Transverse colon (tissue), 4 donors: ENCODE results near the gene SLC10A1. TPM values are rescaled to one million over a fixed set of nuclear protein-coding genes. Genes with fewer than 3 reads are reported as not detected.

Source experiments
- DNase-seq: peaks from one replicate; pipeline ENCODE4 v3.0.0-alpha.2; 2019
- H3K27ac ChIP-seq, 4 donors: fragments of 200-600 bp; sonication (generic); 2 replicates each; pipeline ENCODE4 v1.5.1; 2016 to 2018; ENCODE audit warnings: inconsistent platforms in 4 of 4
- H3K27me3 ChIP-seq: fragments of 200-600 bp; sonication (generic); 2 replicates; pipeline ENCODE4 v1.5.1; 2017; ENCODE audit warnings: inconsistent platforms
- H3K36me3 ChIP-seq, 4 donors: fragments of 200-600 bp; sonication (generic); 2 replicates each; pipeline ENCODE4 v1.5.1; 2017 to 2019; ENCODE audit warnings: inconsistent platforms in 4 of 4
- H3K4me1 ChIP-seq, 4 donors: fragments of 200-600 bp; sonication (generic); 2 replicates each; pipeline ENCODE4 v1.5.1; 2017 to 2020; ENCODE audit warnings: inconsistent platforms in 4 of 4
- H3K4me3 ChIP-seq, 4 donors: fragments of 200-600 bp; sonication (generic); 1 replicate in 1 of 4; 2 replicates in 3 of 4; pipeline versions ENCODE4 v1.5.1 to v1.6.1; 2017 to 2019; ENCODE audit warnings: inconsistent platforms in 4 of 4
- H3K9me3 ChIP-seq, 2 donors: fragments of 200-600 bp; sonication (generic); 2 replicates each; pipeline ENCODE4 v1.5.1; 2017 to 2019; ENCODE audit warnings: inconsistent platforms in 2 of 2
- EP300 ChIP-seq: sonication (generic); formaldehyde crosslinking; IDR thresholded peaks from one replicate; pipeline ENCODE4 v1.6.1; 2017; ENCODE audit warnings: antibody characterized with exemption, low read depth
- POLR2A ChIP-seq: fragments of 450-650 bp; IDR thresholded peaks from one replicate; pipeline ENCODE4 v1.6.1; 2016; ENCODE audit warnings: antibody characterized with exemption, mild to moderate bottlenecking, moderate library complexity
- POLR2AphosphoS5 ChIP-seq, 3 donors: sonication (generic); formaldehyde crosslinking; IDR thresholded peaks; one replicate each; pipeline ENCODE4 v1.6.1; 2016; ENCODE audit warnings: antibody characterized with exemption in 3 of 3
- WGBS, 2 donors: methylation state at CpG; one replicate each; pipeline ENCODE4 v1.1.5; 2018; ENCODE audit warnings: low coverage in 1 of 2; 5-methylcytosine and 5-hydroxymethylcytosine counted together
- in situ Hi-C, 4 donors: fragments of 200-750 bp; cut with MboI; loops; one replicate each; pipeline versions ENCODE4 v1.15.0 to v1.15.1; 2017; ENCODE audit warnings: low sequenced_read_pairs in 3 of 4, low pct_ligation_motif_present in 1 of 4, low pct_unique_long_range_greater_than_20kb in 1 of 4
- intact Hi-C: fragments of 100-400 bp; cut with DNase I; formaldehyde crosslinking; loops from one replicate; pipeline ENCODE4 v1.15.1; 2023; ENCODE audit warnings: low total_unique reads
- total RNA-seq, 4 donors: library from RNA; depleted of rRNA; stranded (reverse); fragments of >200 nt; gene quantifications; one replicate each; pipeline ENCODE4 v1.1.0, GENCODE V29; 2016
- TF ChIP-seq, protein P1 (sequence below), 5 experiments: fragments of 200-600 bp in 3 of 5; fragments of 450-650 bp in 2 of 5; sonication (generic) in 3 of 5; IDR thresholded peaks; 1 replicate in 2 of 5; 2 replicates in 3 of 5; pipeline ENCODE4 v1.5.1; 2016 to 2017; ENCODE audit warnings: antibody characterized with exemption in 5 of 5, inconsistent platforms in 3 of 5, mild to moderate bottlenecking in 2 of 5, moderate library complexity in 1 of 5

SLC10A1 gene
- total RNA-seq, 4 donors from 2014 or later, result 0.27 TPM; not detected in 3

DNA sequence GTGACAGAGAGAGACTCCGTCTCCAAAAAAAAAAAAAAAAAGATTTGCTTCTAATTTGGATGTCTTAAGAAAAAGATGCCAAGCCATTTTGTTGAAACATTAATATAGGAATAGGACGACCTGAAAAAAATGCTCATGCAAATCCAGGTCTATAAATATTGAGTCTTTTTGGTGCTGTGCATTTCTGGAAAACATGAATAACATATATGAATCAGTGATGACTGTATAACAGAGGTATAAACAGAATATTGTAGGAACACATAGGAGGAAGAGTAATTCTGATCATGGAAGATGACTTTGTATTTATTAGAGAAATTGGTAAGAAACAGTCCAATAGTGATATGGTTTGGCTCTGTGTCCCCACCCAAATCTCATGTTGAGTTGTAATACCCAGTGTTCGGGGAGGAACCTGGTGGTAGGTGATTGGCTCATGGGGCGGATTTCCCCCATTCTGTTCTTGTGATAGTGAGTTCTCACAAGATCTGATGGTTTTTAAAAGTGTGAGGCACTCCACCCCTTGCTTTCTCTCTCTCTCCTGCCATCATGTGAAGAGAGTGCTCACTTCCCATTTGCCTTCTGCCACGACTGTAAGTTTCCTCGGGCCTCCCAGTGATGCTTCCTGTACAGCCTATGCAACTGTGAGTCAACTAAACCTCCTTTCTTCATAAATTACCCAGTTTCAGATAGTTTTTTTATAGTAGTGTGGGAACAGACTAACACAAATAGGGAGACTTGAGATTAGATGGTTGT is 33.1 kb downstream of the SLC10A1 start:
- Histone ChIP-seq H3K27ac (no peak overlapping the region), H3K36me3 (peaks cover 0 to 9% (median 4%) of the 10 kb centered on the region in 4 donors), H3K9me3 (no peaks in the 10 kb centered on the region), H3K27me3 (no peaks in the 10 kb centered on the region), H3K4me3 (no peak overlapping the region), H3K4me1 (peaks cover 14 to 25% (median 15%) of the 10 kb centered on the region in 4 donors)
- intact Hi-C loops, result no loop called here
- WGBS, 2 donors, result 78 to 85% methylated on average over 6 of the region's 6 CpGs
- in situ Hi-C loops, result no loop called here
- DNase-seq, result no peak
- TF ChIP-seq, protein P1, sequence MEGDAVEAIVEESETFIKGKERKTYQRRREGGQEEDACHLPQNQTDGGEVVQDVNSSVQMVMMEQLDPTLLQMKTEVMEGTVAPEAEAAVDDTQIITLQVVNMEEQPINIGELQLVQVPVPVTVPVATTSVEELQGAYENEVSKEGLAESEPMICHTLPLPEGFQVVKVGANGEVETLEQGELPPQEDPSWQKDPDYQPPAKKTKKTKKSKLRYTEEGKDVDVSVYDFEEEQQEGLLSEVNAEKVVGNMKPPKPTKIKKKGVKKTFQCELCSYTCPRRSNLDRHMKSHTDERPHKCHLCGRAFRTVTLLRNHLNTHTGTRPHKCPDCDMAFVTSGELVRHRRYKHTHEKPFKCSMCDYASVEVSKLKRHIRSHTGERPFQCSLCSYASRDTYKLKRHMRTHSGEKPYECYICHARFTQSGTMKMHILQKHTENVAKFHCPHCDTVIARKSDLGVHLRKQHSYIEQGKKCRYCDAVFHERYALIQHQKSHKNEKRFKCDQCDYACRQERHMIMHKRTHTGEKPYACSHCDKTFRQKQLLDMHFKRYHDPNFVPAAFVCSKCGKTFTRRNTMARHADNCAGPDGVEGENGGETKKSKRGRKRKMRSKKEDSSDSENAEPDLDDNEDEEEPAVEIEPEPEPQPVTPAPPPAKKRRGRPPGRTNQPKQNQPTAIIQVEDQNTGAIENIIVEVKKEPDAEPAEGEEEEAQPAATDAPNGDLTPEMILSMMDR (IDR thresholded peaks at IDR 0.05), result no peak
- TF ChIP-seq POLR2AphosphoS5 (IDR thresholded peaks at IDR 0.05) (no peak), POLR2A (no peak), EP300 (no peak)

DNA sequence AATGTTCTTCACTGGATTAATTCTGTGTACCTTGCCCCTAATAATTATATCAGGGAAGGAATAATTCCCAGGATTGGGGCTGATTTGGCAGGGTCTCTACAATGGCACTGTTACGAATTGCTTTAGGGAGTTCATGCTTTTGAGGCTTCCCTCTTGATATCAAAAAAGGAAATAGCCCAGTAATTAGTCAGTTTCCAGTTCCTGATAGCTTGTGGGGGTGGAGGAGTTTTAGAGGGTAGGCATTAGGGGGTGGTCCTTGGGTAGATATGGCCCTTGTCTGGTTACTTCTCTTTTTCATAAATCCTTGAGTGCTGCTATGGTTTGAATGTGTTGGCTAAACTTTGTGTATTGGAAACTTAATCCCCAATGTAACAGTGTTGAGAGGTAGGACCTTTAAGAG is 36.2 kb downstream of the SLC10A1 start:
- no peak for TF ChIP-seq POLR2A
- TF ChIP-seq, protein P1 (IDR thresholded peaks at IDR 0.05), result no peak
- no peak for TF ChIP-seq EP300
- no peak for TF ChIP-seq POLR2AphosphoS5 (IDR thresholded peaks at IDR 0.05)
- intact Hi-C loops, result no loop called here

DNA sequence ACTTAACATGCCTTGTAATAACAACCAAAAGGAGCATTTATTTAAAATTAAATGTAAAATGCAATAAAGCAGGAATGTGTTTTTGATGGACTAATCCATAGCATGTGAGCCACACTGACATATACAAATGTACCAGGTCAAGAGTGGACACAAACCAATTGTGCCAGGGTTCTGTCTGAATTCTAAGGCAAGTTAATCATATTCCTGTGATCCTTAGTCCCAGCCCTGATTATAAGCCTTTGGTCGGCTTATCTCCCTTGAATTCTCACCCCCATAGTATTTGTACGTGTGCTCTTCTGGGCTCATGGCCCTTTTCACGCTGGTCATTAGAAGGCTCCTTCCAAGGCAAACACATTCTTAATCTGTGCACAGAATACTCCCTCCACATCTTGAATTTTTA is 40.7 kb downstream of the SLC10A1 start:
- intact Hi-C loops (no loop called here), in situ Hi-C loops (no loop called here)
- Histone ChIP-seq H3K9me3 (no peaks in the 10 kb centered on the region), H3K36me3 (no peaks in the 10 kb centered on the region), H3K4me3 (no peak overlapping the region), H3K27me3 (no peaks in the 10 kb centered on the region), H3K27ac (peak overlapping the region; percentile 70 to 87 (median 84)), H3K4me1 (peaks cover 0 to 16% (median 12%) of the 10 kb centered on the region in 4 donors)
- TF ChIP-seq, protein P1 (IDR thresholded peaks at IDR 0.05), result no peak
- TF ChIP-seq EP300 (no peak), POLR2AphosphoS5 (IDR thresholded peaks at IDR 0.05) (no peak), POLR2A (no peak)
- no peak for DNase-seq
- 79 to 85% methylated on average over 2 to 3 of the region's 3 CpGs for WGBS, 2 donors

More for the DNA sequence above, 36.2 kb downstream of the SLC10A1 start:
- H3K36me3 ChIP-seq, result no peaks in the 10 kb centered on the region
- in situ Hi-C loops, result no loop called here
- peaks cover 0 to 16% (median 6%) of the 10 kb centered on the region in 4 donors for H3K4me1 ChIP-seq
- no peaks in the 10 kb centered on the region for H3K9me3 ChIP-seq
- no peaks in the 10 kb centered on the region for H3K27me3 ChIP-seq
- H3K27ac ChIP-seq, result no peak overlapping the region
- 75 to 84% methylated on average over 1 of the region's 1 CpG for WGBS, 2 donors
- no peak overlapping the region for H3K4me3 ChIP-seq
- no peak for DNase-seq

DNA sequence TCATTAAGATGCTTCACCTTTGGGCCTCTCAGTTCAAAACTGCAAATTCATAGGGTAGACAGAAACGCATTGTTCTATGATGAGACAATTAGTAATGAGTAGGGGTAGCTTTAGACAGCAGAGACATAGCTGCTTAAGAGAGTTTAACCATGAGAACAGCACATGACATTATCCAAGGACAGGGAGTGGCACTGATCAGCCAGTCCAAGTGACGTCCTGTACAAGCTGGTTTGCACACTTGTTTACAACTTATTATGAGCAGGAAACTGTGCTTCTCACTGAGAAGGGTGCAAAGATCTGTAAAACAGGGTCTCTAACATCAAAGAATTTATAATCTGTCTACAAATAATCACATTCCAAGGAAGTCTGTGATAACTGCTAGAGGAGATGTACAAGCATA is 41.3 kb downstream of the SLC10A1 start:
- peak; percentile 41 for DNase-seq
- 47 to 60% methylated on average over 1 to 2 of the region's 2 CpGs for WGBS, 2 donors
- Histone ChIP-seq H3K27ac (peak overlapping the region; percentile 70 to 87 (median 84)), H3K27me3 (no peaks in the 10 kb centered on the region), H3K9me3 (no peaks in the 10 kb centered on the region), H3K4me1 (peaks cover 0 to 16% (median 13%) of the 10 kb centered on the region in 4 donors), H3K4me3 (no peak overlapping the region), H3K36me3 (no peaks in the 10 kb centered on the region)
- TF ChIP-seq EP300 (no peak), POLR2AphosphoS5 (IDR thresholded peaks at IDR 0.05) (peak in 2 of 3 donors; percentile 29 to 40), POLR2A (no peak)
- TF ChIP-seq, protein P1 (IDR thresholded peaks at IDR 0.05), result no peak
- in situ Hi-C loops, result no loop called here
- intact Hi-C loops, result no loop called here
